PC-9 (cell line): ENCODE results near the gene TRPV3. TPM values are rescaled to one million over a fixed set of nuclear protein-coding genes. Genes with fewer than 3 reads are reported as not detected.

Source experiments
- BruUV-seq: library from RNA; stranded (reverse); fragments of 400-500 nt; replicated peaks from 2 replicates; lab custom pipeline; 2021; lab: Mats Ljungman, UMichigan
- CTCF ChIA-PET: fragments of 300-600 bp; sonication (Branson Sonifier 250); formaldehyde crosslinking; loops from one replicate; lab custom pipeline; 2022; ENCODE audit warnings: antibody characterized with exemption; lab: Charles Lee
- POLR2A ChIA-PET: fragments of 300-600 bp; sonication (Branson Sonifier 250); formaldehyde crosslinking; loops from one replicate; lab custom pipeline; 2022; ENCODE audit warnings: antibody characterized with exemption; ENCODE audit not compliant: unreplicated experiment; lab: Charles Lee
- DNase-seq, 2 experiments: peaks; one replicate each; pipeline versions ENCODE4 v3.0.0 to v3.0.0-alpha.2; 2015 to 2022; ENCODE audit warnings: mixed read lengths in 1 of 2
- H2AFZ ChIP-seq: fragments of 200-600 bp; sonication (generic); 2 replicates; pipeline ENCODE4 v1.8.1; 2017; ENCODE audit warnings: antibody characterized with exemption
- H3F3A ChIP-seq: fragments of 200-600 bp; sonication (generic); 2 replicates; pipeline ENCODE4 v1.8.1; 2017; ENCODE audit warnings: antibody characterized with exemption, mild to moderate bottlenecking, low read depth; ENCODE audit not compliant: insufficient read depth
- H3K27ac ChIP-seq: fragments of 200-600 bp; sonication (generic); 2 replicates; pipeline ENCODE4 v1.6.1; 2016; ENCODE audit warnings: mixed run types
- H3K27me3 ChIP-seq: fragments of 200-600 bp; sonication (generic); 2 replicates; pipeline ENCODE4 v1.6.1; 2016; ENCODE audit warnings: low read depth, mixed run types; ENCODE audit not compliant: insufficient read depth
- H3K36me3 ChIP-seq: fragments of 200-600 bp; sonication (generic); 2 replicates; pipeline ENCODE4 v1.6.1; 2016; ENCODE audit warnings: low read depth, mixed run types
- H3K4me1 ChIP-seq: fragments of 200-600 bp; sonication (generic); replicated peaks from 2 replicates; pipeline ENCODE4 v1.6.1; 2016; ENCODE audit warnings: mixed run types; ENCODE audit not compliant: insufficient read depth
- H3K4me2 ChIP-seq: fragments of 200-600 bp; sonication (generic); 2 replicates; pipeline ENCODE4 v1.6.1; 2017; ENCODE audit warnings: mixed run types
- H3K4me3 ChIP-seq: fragments of 200-600 bp; sonication (generic); 2 replicates; pipeline ENCODE4 v1.6.1; 2016; ENCODE audit warnings: mixed run types
- H3K79me2 ChIP-seq: fragments of 200-600 bp; sonication (generic); 2 replicates; pipeline ENCODE4 v1.6.1; 2017; ENCODE audit warnings: low read depth, mixed run types
- H3K9me2 ChIP-seq: fragments of 200-600 bp; sonication (generic); 2 replicates; pipeline ENCODE4 v1.8.1; 2017; ENCODE audit warnings: mild to moderate bottlenecking; ENCODE audit not compliant: insufficient read depth
- H3K9me3 ChIP-seq: fragments of 200-600 bp; sonication (generic); 2 replicates; pipeline ENCODE4 v1.8.1; 2016; ENCODE audit warnings: low read depth; ENCODE audit not compliant: insufficient read depth
- H4K20me1 ChIP-seq: fragments of 200-600 bp; sonication (generic); 2 replicates; pipeline ENCODE4 v1.8.1; 2017; ENCODE audit not compliant: insufficient read depth
- CTCF ChIP-seq: fragments of 200-600 bp; sonication (generic); conservative IDR thresholded peaks from 2 replicates; pipeline ENCODE4 v1.6.1; 2017; ENCODE audit warnings: mixed run types, antibody characterized with exemption, mild to moderate bottlenecking, moderate library complexity
- EZH2 ChIP-seq: fragments of 200-600 bp; sonication (generic); IDR thresholded peaks from 2 replicates; pipeline ENCODE4 v1.8.0; 2017; ENCODE audit warnings: antibody characterized with exemption, low read depth
- intact Hi-C: fragments of 100-400 bp; cut with micrococcal nuclease; formaldehyde crosslinking; loops from one replicate; pipeline ENCODE4 v1.10.0; 2022; ENCODE audit not compliant: unreplicated experiment
- total RNA-seq: library from RNA; stranded (reverse); gene quantifications from 2 replicates; pipeline ENCODE4 v1.2.3, GENCODE V29; 2021

TRPV3 gene
- total RNA-seq, 1 experiment from 2014 or later: 1.9 TPM

- Histone ChIP-seq H3K4me3 (no peak overlapping the region), H3K79me2 (no peaks in the 10 kb centered on the region), H3F3A (no peaks in the 10 kb centered on the region), H4K20me1 (no peaks in the 10 kb centered on the region), H3K27ac (no peak overlapping the region), H3K4me1 (peaks cover 6% of the 10 kb centered on the region; the same call in 1 of the 2 replicates), H2AFZ (no peak overlapping the region), H3K4me2 (no peak overlapping the region), H3K9me3 (no peaks in the 10 kb centered on the region), H3K36me3 (no peaks in the 10 kb centered on the region), H3K9me2 (no peaks in the 10 kb centered on the region), H3K27me3 (no peaks in the 10 kb centered on the region)
- no peak for DNase-seq
- intact Hi-C loops: no loop called here
- CTCF ChIA-PET: no interaction called here
- POLR2A ChIA-PET: no interaction called here
- no peak for TF ChIP-seq CTCF
- TF ChIP-seq EZH2: no peak
- BruUV-seq: no TSS peak
Observed at GRCh38 chr17:3532859-3533142, 24.8 kb downstream of the TRPV3 start.

- intact Hi-C loops: no loop called here
- H3K36me3 ChIP-seq: no peaks in the 10 kb centered on the region
- ChIA-PET CTCF (no interaction called here), POLR2A (no interaction called here)
- DNase-seq: no peak
- H3K4me3 ChIP-seq: no peak overlapping the region
- H3K9me2 ChIP-seq: no peaks in the 10 kb centered on the region
- H3K79me2 ChIP-seq: no peaks in the 10 kb centered on the region
- H3K9me3 ChIP-seq: no peaks in the 10 kb centered on the region
- no peak for TF ChIP-seq EZH2
- no peak for TF ChIP-seq CTCF
- no TSS peak for BruUV-seq
- H3K27ac ChIP-seq: no peak overlapping the region
- no peaks in the 10 kb centered on the region for H3F3A ChIP-seq
- no peaks in the 10 kb centered on the region for H3K27me3 ChIP-seq
- H2AFZ ChIP-seq: no peak overlapping the region
- H3K4me2 ChIP-seq: no peak overlapping the region
- peaks cover 6% of the 10 kb centered on the region; the same call in 1 of the 2 replicates for H3K4me1 ChIP-seq
- no peaks in the 10 kb centered on the region for H4K20me1 ChIP-seq
Observed at GRCh38 chr17:3532106-3532858, 25.3 kb downstream of the TRPV3 start.

- CTCF ChIA-PET: no interaction called here
- Histone ChIP-seq H3K4me3 (no peak overlapping the region), H3K9me3 (no peaks in the 10 kb centered on the region), H3K79me2 (no peaks in the 10 kb centered on the region), H3K27me3 (no peaks in the 10 kb centered on the region), H3F3A (no peaks in the 10 kb centered on the region), H3K36me3 (no peaks in the 10 kb centered on the region), H3K9me2 (no peaks in the 10 kb centered on the region), H3K4me1 (peaks cover 6% of the 10 kb centered on the region; the same call in 1 of the 2 replicates), H4K20me1 (no peaks in the 10 kb centered on the region), H2AFZ (no peak overlapping the region), H3K4me2 (no peak overlapping the region), H3K27ac (no peak overlapping the region)
- intact Hi-C loops: no loop called here
- no peak for DNase-seq
- POLR2A ChIA-PET: no interaction called here
- no TSS peak for BruUV-seq
- no peak for TF ChIP-seq CTCF
- TF ChIP-seq EZH2: no peak
Observed at GRCh38 chr17:3531266-3532101, 26.1 kb downstream of the TRPV3 start.
